HEK293T (cell line): ENCODE data around the gene SCTR.

Experiments
- CTCF ChIA-PET: fragments of 350-600 bp; formaldehyde crosslinking; extraction: SDS; loops from one replicate; lab custom pipeline; 2021; ENCODE audit warnings: antibody characterized with exemption, inconsistent platforms; lab: Yijun Ruan, JAX
- POLR2A ChIA-PET: fragments of 350-600 bp; formaldehyde crosslinking; extraction: SDS; loops from one replicate; lab custom pipeline; 2020; ENCODE audit warnings: antibody characterized with exemption, inconsistent platforms; lab: Yijun Ruan, JAX
- DNase-seq: peaks from one replicate; pipeline ENCODE4 v3.0.0; 2012; ENCODE audit warnings: mixed read lengths; ENCODE audit errors: extremely low spot score
- ARNT ChIP-seq: fragments of 450-650 bp; IDR thresholded peaks from 2 replicates; pipeline ENCODE4 v1.6.1; 2017; ENCODE audit warnings: mild to moderate bottlenecking
- BHLHE40 ChIP-seq: fragments of 450-650 bp; IDR thresholded peaks from 2 replicates; pipeline ENCODE4 v1.6.1; 2016; ENCODE audit warnings: mild to moderate bottlenecking, moderate library complexity, borderline replicate concordance
- CTBP1 ChIP-seq: fragments of 450-650 bp; IDR thresholded peaks from 2 replicates; pipeline ENCODE4 v1.6.1; 2016; ENCODE audit warnings: borderline replicate concordance
- ELF4 ChIP-seq: fragments of 450-650 bp; IDR thresholded peaks from 2 replicates; pipeline ENCODE4 v1.6.1; 2017; ENCODE audit warnings: antibody characterized with exemption
- FOXA1 ChIP-seq: fragments of 450-650 bp; IDR thresholded peaks from 2 replicates; pipeline ENCODE4 v1.6.1; 2016; ENCODE audit warnings: mild to moderate bottlenecking
- FOXK2 ChIP-seq: fragments of 450-650 bp; IDR thresholded peaks from 2 replicates; pipeline ENCODE4 v1.6.1; 2016; ENCODE audit warnings: mild to moderate bottlenecking
- FOXM1 ChIP-seq: fragments of 450-650 bp; IDR thresholded peaks from 2 replicates; pipeline ENCODE4 v1.6.1; 2017; ENCODE audit warnings: mild to moderate bottlenecking, borderline replicate concordance
- HDGF ChIP-seq: fragments of 450-650 bp; IDR thresholded peaks from 2 replicates; pipeline ENCODE4 v1.6.1; 2017; ENCODE audit warnings: antibody characterized with exemption, borderline replicate concordance
- L3MBTL2 ChIP-seq: fragments of 450-650 bp; conservative IDR thresholded peaks from 2 replicates; pipeline ENCODE4 v1.6.1; 2016; ENCODE audit warnings: mild to moderate bottlenecking
- LEF1 ChIP-seq: fragments of 450-650 bp; IDR thresholded peaks from 2 replicates; pipeline ENCODE4 v1.6.1; 2017; ENCODE audit warnings: mild to moderate bottlenecking, borderline replicate concordance
- NFRKB ChIP-seq: fragments of 450-650 bp; IDR thresholded peaks from 2 replicates; pipeline ENCODE4 v1.6.1; 2016; ENCODE audit warnings: mild to moderate bottlenecking, moderate library complexity
- SP1 ChIP-seq: fragments of 450-650 bp; IDR thresholded peaks from 2 replicates; pipeline ENCODE4 v1.6.1; 2017
- SUZ12 ChIP-seq: fragments of 450-650 bp; IDR thresholded peaks from 2 replicates; pipeline ENCODE4 v1.6.1; 2016; ENCODE audit warnings: mild to moderate bottlenecking
- TARDBP ChIP-seq: fragments of 450-650 bp; IDR thresholded peaks from 2 replicates; pipeline ENCODE4 v1.6.1; 2016
- ZNF384 ChIP-seq: fragments of 450-650 bp; IDR thresholded peaks from 2 replicates; pipeline ENCODE4 v1.6.1; 2016
- TF ChIP-seq, protein P1 (sequence below): fragments of 450-650 bp; IDR thresholded peaks from 2 replicates; pipeline ENCODE4 v1.6.1; 2016

Gene SCTR

DNA sequence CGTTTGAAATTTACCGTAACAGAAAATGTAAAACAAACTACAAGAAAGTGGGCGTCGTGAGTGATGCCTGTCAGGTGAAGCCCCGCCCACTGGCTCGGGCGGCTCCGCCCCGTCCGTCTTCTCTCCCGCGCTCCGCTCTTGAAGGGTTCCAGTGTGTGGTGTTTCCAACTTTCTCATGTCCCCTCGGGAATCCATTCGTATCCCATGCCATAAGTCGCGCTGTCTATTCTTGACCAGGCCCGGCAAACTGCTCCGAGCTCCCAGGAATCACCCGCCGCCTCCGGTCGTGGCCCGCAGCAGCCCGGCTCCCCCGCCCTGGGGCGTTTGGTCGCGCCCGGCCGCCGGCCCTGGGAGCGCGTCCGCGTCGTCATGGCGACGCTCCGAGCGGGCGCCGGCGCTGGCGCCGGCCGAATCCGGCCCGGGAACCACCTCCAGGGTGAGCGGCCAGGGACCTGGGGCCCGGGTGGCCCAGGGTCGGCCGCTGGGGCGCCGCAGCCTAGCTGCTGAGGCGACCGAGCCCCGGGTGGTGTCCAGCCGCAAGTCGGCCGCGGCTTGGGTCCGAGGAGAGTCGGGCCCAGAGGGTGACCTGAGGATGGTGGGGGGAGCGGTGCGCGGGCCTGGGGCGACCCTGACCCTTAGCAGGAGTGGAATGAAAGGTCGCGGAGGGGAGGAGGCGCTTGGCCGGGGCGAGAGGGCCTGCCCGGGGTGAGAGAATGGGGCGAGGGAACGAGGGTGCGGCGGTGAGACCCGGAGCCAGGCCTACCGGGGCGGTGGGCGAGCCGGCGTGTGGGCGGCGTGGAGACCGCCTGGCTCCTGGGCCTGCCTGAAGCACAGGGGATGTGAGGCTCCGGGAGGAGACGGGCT is 20.0 kb upstream of the SCTR start, which contains the start of gene CFAP221:
TSS of gene CFAP221 (plus strand) at position 375 of the 864 bp plus-strand sequence. CDS start 1,683 bp downstream, outside the sequence.
- ChIA-PET POLR2A (no interaction called here), CTCF (no interaction called here)
- DNase-seq, result peak; percentile 89
- TF ChIP-seq BHLHE40 (peak; percentile 79), L3MBTL2 (0 out of 2 replicates have a peak, but pooled peaks have one; percentile 20), SP1 (peak; percentile 51; the same call in 1 of the 2 replicates), NFRKB (no peak), TARDBP (no peak)
- TF ChIP-seq, protein P1, sequence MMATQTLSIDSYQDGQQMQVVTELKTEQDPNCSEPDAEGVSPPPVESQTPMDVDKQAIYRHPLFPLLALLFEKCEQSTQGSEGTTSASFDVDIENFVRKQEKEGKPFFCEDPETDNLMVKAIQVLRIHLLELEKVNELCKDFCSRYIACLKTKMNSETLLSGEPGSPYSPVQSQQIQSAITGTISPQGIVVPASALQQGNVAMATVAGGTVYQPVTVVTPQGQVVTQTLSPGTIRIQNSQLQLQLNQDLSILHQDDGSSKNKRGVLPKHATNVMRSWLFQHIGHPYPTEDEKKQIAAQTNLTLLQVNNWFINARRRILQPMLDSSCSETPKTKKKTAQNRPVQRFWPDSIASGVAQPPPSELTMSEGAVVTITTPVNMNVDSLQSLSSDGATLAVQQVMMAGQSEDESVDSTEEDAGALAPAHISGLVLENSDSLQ, result peak; percentile 95

DNA sequence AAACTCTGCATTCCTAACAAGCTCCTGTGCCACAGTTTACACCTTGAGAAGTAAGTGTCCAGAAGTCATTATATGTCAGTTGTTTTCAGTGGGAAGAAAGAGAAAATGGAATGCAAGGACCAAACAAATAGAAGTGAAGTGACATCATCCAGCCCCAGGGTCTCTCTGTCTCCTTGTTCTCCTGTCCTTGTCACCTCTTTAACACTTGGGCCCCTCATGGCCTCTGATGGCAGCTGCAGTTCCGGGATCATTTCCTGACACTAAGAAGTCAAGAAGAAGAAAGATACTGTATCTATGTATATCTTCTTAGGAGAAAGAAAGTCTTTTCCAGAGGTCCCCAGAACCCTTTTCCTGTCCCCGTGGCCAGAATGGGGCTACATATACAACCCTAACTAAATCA is 17.2 kb upstream of the SCTR start:
- ChIA-PET POLR2A (no interaction called here), CTCF (interaction anchor here (0.7 kb wide), 1 partner anchor 1861 kb away, joined by 3 read pairs; no protein-coding TSS in a partner anchor)
- no peak for DNase-seq
- TF ChIP-seq BHLHE40, result no peak
- no peak for TF ChIP-seq ARNT
- no peak for TF ChIP-seq CTBP1
- TF ChIP-seq SP1, result no peak
- TF ChIP-seq FOXM1, result no peak
- no peak for TF ChIP-seq TARDBP
- no peak for TF ChIP-seq FOXA1
- TF ChIP-seq, protein P1, result no peak
- no peak for TF ChIP-seq LEF1
- no peak for TF ChIP-seq ZNF384

DNA sequence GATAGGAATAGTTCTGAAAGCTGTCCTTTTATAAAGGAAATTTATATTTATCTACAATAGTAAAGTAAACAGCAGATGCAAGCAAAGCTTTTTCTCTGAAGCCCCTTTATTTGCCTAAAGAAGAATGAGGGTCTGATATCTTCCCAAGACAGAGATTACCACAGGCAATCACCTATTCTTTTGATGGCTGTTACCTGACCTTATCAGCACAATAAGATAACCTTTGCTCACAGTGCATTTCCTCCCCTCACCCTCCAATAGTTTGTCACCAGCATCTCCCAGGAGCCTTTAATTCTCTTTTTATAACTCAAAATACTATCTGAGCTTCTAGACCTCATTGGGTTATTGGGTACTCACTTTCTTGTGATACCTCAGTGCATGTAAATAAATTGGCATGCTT is 13.5 kb upstream of the SCTR start:
- ChIA-PET CTCF (interaction anchor here (0.6 kb wide), 1 partner anchor 285 kb away, joined by 3 read pairs; no protein-coding TSS in a partner anchor), POLR2A (no interaction called here)
- no peak for DNase-seq
- TF ChIP-seq CTBP1 (no peak), L3MBTL2 (no peak), SP1 (no peak), TARDBP (no peak), FOXM1 (no peak), FOXK2 (no peak), ARNT (no peak), ELF4 (no peak), HDGF (no peak)

DNA sequence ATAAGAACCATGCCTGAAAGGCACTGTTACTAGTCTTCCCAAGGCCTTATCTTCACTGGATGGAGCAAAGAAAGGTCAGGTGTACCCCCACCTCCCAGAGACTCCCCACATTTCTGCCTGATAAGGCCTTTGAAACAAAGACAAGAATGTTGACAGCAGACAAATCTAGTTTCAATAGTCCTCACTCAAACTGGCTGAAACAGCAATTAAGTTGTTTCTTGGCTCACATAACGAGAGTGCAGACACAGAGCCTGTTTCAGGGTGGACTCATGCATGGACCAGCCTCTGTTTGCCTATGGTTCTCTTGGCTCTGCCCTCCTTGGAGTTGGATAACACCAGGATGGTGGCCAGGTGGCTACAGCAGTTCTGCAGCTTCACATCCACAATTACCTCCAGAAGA is 12.4 kb upstream of the SCTR start:
- ChIA-PET CTCF (no interaction called here), POLR2A (no interaction called here)
- no peak for DNase-seq
- TF ChIP-seq HDGF (no peak), TARDBP (no peak), SUZ12 (no peak), CTBP1 (no peak), LEF1 (no peak), SP1 (no peak), NFRKB (no peak), FOXM1 (no peak), ELF4 (no peak), BHLHE40 (no peak)
- TF ChIP-seq, protein P1, result no peak

DNA sequence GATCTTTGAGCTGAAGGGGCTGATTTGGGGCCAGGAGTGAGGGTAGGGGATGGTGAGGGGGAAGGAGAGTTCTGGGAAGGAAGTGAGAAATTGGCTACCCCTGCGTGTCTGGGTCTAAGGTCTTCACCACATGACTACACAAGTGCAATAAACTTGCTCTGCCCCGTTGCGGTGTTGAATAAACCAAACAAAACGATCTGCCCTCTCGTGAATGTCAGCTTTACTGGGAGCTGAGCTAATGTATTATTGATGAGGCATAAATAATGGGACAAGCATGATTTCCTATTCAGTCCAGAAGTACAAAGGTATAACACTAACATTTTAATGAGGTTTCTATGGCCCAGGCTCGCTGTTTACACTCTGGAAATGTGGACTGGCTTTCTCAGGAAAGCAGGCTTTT is 11.9 kb upstream of the SCTR start:
- ChIA-PET POLR2A (no interaction called here), CTCF (no interaction called here)
- peak; percentile 27 for DNase-seq
- TF ChIP-seq HDGF (no peak), FOXA1 (no peak), FOXM1 (no peak), L3MBTL2 (no peak), CTBP1 (no peak), NFRKB (no peak), SP1 (no peak), ARNT (peak; percentile 84)
- TF ChIP-seq, protein P1, result peak; percentile 72

DNA sequence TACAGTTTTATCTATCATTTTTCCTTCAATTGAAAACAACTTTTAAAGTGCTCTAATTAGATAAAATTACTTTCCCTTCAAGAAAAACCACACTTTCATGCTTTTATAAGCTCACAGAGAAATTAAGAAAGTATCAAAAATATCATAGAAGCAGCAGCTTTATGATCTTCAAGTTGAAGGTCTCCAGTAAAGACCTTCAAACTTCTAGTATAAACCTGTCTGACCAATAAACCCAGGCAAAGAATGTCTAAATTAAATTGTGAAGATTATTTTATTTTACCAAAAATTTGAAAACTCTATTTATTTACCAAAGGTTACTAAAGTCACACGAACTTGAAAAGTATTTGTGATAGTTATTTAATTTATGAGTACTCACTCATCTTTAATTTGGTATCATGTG is 9.3 kb upstream of the SCTR start:
- POLR2A ChIA-PET, result no interaction called here
- DNase-seq, result no peak
- no peak for TF ChIP-seq ZNF384
- TF ChIP-seq FOXK2, result no peak
- no peak for TF ChIP-seq HDGF
- TF ChIP-seq NFRKB, result no peak
- TF ChIP-seq, protein P1, result no peak
- TF ChIP-seq TARDBP, result no peak
- TF ChIP-seq ARNT, result no peak
- TF ChIP-seq ELF4, result no peak
- CTCF ChIA-PET, result interaction anchor here (0.5 kb wide), 1 partner anchor 773 kb away, joined by 3 read pairs; no protein-coding TSS in a partner anchor
